SK-N-DZ (cell line): ENCODE measurements around the gene TNXB.
"Not testable (repeated sequence)": the region's sequence is repeated elsewhere in the genome, so short reads cannot be mapped to it uniquely, and the experiment has no call there.

Experiments
- DNase-seq: peaks from one replicate; pipeline ENCODE4 v3.0.0-alpha.2; 2015; ENCODE audit warnings: low spot score

TNXB gene

DNA sequence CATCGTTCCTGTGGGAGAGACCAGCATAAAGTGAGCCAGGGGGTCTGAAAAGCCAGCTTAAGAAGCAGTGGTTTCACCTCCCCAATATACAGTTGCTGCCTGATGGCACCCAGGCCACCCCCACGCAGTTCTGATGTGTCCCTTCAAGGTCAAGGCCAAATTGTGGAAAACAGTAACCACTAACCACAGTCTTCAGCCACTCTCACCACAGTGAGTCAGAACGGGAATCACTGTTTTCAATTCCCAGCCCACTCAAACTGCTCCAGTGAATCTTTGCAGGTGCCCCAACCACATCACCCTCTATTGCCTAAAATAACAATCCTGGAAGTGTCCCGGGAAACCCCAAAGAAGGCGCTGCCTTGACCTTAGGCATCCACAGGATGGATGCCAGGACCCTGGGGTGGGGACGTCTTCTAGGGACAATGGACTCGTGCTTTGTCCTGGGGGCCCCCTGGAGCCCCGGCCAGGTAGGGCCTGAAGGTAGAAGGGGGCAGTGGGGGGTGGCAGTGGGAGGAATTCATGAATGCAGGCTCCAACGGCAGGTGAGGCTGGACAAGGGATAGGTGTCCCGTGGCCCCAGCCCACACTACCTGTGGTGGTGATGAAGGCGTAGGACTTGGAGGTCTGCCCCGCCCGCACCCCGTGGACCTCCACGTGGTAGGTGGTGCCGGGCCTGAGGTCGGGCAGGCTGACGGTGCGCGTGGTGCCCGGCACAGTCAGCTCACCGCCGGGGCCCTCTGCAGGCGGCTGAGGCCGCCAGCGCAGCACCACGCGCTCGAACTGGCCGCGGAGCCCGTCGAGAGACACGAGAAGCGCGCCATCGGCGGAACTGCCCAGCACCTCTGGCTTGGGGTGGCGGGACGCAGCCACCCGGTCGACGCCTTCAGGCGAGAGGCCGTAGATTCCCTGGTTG, 22.2 kb downstream of the TNXB start:
- DNase-seq = no peak

- DNase-seq = no peak
Measured at GRCh38 chr6:32085759-32086459, 23.2 kb downstream of the TNXB start.

DNA sequence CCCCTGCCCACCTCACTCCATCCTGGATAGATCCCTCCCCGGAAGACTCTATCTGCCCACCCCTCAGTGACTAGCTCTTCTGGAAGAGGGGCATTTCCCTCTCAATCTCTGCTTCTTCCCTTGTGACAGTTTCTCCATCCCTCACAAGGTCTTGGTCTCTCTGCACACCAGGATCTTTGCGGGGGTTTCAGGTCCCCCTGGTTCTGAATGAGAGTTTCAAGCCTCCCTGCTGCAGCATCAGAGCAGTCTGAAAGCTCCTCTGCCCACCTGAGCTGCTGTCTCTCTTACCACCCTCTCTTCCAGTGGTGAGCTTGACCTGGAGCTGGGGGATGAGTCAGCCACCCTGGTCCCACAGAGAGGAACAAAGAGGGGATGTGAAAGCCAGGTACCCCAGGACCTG, 24.4 kb downstream of the TNXB start:
- DNase-seq = no peak

DNA sequence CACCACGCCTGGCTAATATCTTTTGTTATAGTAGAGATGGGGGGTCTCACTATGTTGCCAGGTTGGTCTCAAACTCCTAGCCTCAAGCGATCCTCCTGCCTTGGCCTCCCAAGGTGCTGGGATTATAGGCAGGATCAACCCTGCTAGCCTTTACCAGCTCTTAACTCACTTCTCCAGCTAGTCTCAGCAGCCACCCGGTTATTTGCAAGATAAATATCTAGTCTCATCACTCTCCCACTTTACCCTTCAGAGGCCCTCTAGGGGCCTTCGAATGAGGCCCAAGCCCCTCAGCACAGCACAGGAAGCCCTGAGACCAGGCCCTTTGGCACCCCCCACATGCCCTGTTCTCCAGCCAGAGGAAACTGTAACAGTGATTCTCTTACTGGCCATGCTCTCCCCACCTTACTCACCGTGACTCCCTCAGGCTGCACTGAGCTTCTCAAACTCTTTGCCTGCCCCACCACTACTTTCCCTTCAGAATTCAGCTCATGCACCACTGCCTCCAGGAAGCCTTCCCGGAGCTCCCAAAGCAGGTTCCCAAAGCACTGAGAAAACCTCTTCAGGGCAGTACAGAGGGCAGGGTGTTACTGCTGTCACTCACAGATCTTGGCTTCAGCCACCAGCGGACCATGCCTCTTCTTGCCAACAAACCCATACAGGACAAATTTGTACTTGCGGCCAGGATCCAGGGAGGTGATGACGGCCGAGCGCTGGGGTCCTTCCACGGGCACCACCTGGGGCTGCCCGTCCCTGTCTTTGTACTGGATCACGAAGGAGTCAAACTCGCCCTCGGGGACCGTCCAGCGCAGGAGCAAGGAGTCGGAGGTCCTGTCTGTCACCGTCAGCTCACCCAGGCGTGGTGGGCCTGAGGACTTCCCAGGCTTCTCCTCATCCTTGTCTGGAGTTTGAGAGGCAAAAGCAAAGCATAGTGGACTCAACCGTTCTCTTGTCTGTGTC, 25.0 kb downstream of the TNXB start:
- DNase-seq = no peak

- no peak for DNase-seq
Measured at GRCh38 chr6:32082935-32083334, 26.2 kb downstream of the TNXB start.

DNA sequence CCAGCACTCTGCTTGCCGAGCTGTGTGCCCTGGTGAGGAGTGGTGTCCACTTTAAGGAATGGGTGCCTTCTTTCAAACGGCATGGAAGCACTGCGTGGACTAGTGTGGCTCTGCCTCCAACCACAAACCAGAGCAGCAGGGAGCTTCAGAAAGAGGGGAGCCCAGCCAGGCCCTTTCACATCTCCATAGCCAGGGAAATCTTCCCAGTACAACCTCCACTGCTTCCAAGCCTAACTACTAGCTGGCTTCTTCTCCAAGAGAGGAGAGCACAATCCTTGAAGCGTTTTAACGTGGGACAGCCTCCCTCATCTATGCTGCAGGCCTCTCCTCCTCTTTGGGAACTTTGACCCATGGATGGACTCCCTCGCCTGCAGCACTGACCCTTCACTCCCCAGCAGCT, 26.7 kb downstream of the TNXB start:
- DNase-seq = no peak

DNA sequence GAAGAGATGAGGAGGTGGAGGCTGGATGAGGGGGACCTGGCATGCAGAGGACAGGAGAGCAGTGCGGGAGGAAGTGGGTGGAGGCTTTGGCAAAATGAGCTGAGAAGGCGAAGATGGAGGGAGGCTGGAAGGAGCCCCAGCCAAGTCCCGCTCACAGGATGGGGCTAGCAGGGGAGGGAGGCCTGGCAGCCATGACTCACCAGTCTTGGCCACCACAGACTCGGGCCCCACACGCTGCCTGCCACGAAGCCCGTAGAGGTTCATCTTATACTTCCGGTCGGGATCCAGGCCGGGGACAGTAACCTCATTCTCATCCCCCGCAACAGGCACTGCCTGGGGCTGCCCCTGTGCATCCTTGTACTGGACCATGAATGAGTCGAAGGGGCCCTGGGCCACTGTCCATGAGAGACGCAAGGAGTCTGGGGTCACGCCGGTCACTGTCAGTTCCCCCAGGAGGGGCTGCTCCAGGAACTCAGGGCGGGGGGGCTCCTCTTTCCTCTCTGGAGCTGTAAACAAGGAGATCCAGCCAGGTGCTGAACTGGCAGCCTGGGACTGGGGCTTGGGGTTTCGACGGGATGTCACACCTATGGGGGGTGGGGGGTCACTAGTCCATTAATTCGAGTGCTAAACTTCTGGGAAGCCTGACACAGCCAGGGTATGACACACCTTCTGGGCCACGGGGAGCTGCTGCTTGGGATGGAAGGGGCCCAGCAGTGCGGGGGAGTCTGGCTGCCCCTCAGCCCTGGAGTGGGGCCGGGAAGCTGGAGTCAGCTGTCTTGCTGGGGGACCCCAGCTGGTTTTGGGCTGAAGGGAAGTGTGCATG, 27.8 kb downstream of the TNXB start:
- DNase-seq = no peak

GRCh38 chr6:32079566-32080290, 29.4 kb downstream of the TNXB start:
- no peak for DNase-seq

DNA sequence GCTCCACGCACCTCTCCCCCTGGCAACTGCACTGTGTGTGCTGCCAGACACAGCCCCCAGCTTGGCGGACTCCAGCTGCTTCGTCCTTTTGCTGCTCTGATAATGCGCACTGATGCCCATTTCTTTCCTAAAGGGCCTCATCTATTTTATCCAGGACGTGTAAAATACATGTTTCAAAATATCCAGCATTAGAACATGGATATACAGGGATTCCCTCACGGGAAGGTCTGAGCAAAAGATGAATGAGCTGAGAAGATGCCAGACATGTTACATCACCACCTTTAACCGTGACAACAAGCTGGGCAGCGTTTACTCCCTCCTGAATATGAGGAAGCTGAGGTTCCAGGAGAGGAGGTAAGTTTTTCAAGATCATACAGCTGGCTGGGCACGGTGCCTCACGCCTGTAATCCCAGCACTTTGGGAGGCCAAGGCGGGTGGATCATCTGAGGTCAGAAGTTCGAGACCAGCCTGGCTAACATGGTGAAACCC, 32.8 kb downstream of the TNXB start:
- no peak for DNase-seq

DNA sequence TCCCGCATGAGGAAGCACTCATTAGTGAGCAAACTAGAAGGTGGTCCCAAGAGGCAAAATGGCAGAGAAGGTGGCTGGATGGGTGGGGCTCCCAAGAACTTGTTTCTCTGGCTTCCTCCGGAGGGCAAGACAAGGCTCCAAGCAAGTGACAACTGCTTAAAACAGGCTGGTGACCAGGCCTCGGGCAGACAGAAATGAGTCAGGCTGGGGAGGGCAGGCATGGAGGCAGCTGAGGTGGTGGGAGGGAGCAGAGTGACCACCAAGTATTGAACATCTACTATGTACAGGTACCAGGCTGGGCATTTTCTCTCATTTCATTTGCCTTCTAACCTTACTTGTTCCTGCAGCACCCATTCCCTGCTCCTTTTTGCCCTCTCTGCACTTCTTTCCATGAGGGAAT, 33.4 kb downstream of the TNXB start:
- no peak for DNase-seq

DNA sequence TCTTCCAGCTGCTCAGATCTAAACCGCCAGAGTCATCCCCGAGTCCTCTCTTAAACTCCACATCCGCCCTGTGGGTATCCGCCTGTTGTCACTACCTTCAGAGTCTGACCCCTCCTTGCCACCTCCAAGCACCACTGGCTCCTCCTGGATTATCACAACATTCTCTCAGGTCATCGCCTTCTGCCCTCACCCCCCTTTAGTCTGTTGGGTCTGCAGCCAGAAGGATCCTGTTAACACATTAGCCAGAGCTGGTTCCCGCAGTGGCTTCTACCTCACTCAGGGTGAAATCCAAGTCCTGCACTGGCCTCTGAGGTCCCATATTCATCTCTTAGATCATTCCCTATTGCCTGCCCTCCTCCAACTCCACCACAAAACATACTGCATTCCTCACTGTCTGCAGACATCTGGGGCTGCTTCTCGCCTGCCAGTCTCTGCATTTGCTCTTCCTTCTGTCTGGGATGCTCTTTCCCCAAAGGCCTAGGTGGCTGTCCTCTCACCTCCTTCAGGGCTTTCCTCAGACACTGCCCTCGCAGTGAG, 34.1 kb downstream of the TNXB start:
- DNase-seq = no peak

GRCh38 chr6:32073613-32074012, 35.5 kb downstream of the TNXB start:
- DNase-seq = no peak

GRCh38 chr6:32073101-32073500, 36.0 kb downstream of the TNXB start:
- DNase-seq = no peak

DNA sequence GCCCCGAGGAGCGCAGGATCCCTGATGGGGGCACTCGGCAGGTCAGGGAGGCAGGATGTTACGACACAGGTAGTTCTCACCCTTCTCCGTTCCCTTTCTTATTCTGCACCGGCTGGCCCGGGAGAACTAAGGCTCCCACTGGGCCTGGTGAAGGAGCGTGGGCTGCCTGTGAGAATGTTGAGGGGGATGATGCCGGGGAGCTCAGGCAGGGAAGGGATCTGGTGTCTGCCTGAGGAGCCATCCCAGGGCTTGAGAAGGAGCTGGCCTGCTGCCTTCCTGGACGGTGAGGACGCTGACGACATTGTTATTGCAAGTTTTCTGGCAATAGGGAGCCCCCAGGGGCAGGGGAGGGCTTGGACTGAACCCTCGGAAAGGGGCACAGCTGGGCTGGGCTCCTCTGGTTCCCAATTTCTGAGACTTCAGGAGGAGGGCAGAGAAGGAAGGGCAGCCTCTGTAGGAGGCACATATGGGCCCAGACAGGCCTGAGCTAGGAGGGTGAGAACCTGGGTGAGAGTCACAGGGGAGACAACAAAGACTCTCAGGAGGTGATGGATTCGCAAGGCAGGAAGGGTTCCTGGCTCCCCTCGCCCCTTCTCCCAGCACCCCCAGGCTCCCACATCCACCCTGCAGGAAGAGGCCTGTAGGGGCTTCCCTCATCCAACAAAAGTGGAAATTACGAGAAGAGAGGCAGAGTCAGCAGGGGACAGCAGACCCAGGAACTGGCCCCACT, 38.2 kb downstream of the TNXB start:
- DNase-seq = no peak

GRCh38 chr6:32069878-32070515, 39.1 kb downstream of the TNXB start:
- no peak for DNase-seq

DNA sequence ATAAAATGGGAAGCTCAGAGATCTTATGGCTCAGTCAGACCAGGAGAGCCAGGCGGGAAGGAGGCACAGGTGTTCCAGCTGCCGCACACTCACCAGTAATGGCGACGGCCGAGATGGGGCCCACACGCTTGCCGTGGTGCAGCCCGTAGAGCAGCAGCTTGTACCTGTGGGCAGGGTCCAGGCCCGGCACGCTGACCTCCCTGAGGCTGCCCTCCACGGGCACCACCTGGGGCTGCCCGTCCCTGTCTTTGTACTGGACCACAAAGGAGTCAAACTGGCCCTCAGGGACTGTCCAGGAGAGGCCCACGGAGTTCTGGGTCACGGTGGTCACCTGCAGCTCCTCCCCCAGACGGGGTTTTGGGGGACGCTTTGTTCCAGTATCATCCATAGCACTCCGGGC, 39.7 kb downstream of the TNXB start:
- DNase-seq = no peak

- DNase-seq = no peak
Measured at GRCh38 chr6:32068867-32069266, 40.3 kb downstream of the TNXB start.

DNA sequence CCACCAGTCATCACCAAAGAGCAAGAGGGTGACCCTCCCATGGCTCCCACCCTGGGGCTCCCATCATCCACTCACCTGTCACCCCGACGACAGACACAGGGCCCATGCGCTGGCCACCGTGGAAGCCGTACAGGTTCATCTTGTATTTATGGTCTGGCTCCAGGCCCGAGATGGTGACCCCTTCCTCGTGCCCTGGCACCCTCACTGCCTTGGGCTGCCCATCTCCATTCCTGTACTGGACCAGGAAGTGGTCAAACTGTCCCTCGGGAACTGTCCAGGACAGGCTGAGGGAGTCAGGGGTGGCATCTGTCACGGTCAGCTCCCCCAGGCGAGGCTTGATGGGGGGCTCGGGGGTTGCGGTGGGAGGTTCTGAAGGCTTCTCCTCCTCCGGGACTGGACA, 40.8 kb downstream of the TNXB start:
- not testable (repeated sequence) for DNase-seq

DNA sequence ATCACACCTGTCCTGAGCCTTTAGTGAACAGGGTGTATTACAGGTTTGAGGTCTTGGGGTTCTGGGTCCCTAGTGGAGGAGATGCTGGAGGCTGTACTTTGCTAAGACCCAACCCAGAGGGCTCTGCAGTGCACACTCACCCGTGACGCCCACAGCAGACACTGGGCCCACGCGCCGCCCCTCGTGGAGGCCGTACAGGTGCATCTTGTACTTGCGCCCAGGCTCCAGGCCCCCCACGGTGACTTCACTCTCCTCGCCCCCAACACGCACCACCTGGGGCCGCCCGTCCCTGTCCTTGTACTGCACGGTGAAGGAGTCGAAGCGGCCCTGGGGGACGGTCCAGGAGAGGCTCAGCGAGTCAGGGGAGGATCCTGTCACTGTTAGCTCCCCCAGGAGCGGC, 41.6 kb downstream of the TNXB start:
- not testable (repeated sequence) for DNase-seq
